K562 (cell line): ENCODE results near the gene WLS. TPM values are rescaled to one million over a fixed set of nuclear protein-coding genes. Genes with fewer than 3 reads are reported as not detected.
A peak's percentile ranks its signal among the peaks of the same experiment; 100 is the strongest.

ENCODE experiments used
- ATAC-seq: fragments of 200-7000 bp; cut with Tn5 transposase; 3 replicates; pipeline ENCODE4 v1.9.1; 2020; ENCODE audit warnings: moderate library complexity
- BruUV-seq: library from RNA; stranded (reverse); fragments of 400-500 nt; replicated peaks from 2 replicates; lab custom pipeline; 2021; lab: Mats Ljungman, UMichigan
- CTCF ChIA-PET: fragments of 300-600 bp; formaldehyde crosslinking; extraction: SDS; loops from one replicate; lab custom pipeline; 2021; ENCODE audit warnings: low intra/inter-chr PET ratio; lab: Yijun Ruan, JAX
- POLR2A ChIA-PET: fragments of 300-600, 350-650 bp; sonication (Branson Sonifier 250); formaldehyde crosslinking; extraction: SDS; loops from one replicate; lab custom pipeline; 2021; ENCODE audit warnings: antibody characterized with exemption, inconsistent platforms; lab: Yijun Ruan, JAX
- DNase-seq, 4 experiments: peaks; one replicate each; pipeline versions ENCODE4 v3.0.0 to v3.0.0-alpha.2; 2011 to 2018; ENCODE audit warnings: low spot score in 3 of 4, mixed read lengths in 3 of 4; ENCODE audit errors: extremely low read depth in 1 of 4
- FAIRE-seq: peaks from 2 replicates; lab custom pipeline; 2011; peaks lifted over from hg19 to GRCh38; lab: Jason Lieb, UNC
- H2AFZ ChIP-seq: 2 replicates; pipeline ENCODE4 v1.6.0; 2011; ENCODE audit warnings: low read depth, low read length, control low read depth, inconsistent platforms
- H3K27ac ChIP-seq: fragments of 200-600 bp; 3 replicates; pipeline ENCODE4 v1.8.0; 2011; ENCODE audit warnings: low read depth, mild to moderate bottlenecking, control low read depth, inconsistent platforms, low read length, moderate library complexity, mixed read lengths; ENCODE audit errors: extremely low read depth
- H3K27me3 ChIP-seq, 2 experiments: fragments of 300-600 bp in 1 of 2; 2 replicates in 1 of 2; 3 replicates in 1 of 2; pipeline versions ENCODE4 v1.6.0 to v1.8.0; 2011; ENCODE audit warnings: inconsistent platforms in 2 of 2, low read length in 2 of 2, mild to moderate bottlenecking in 1 of 2, mixed read lengths in 1 of 2, moderate library complexity in 1 of 2; ENCODE audit not compliant: control insufficient read depth in 2 of 2, insufficient read depth in 2 of 2
- H3K36me3 ChIP-seq: fragments of 300-600 bp; 3 replicates; pipeline ENCODE4 v1.8.0; 2011; ENCODE audit warnings: mild to moderate bottlenecking, low read length, inconsistent platforms; ENCODE audit not compliant: control insufficient read depth, insufficient read depth
- H3K4me1 ChIP-seq, 2 experiments: fragments of 200-600 bp in 1 of 2; replicated peaks in 1 of 2; 2 replicates in 1 of 2; 3 replicates in 1 of 2; pipeline versions ENCODE4 v1.5.1 to v1.8.0; 2011; ENCODE audit warnings: inconsistent platforms in 2 of 2, low read length in 2 of 2, mild to moderate bottlenecking in 1 of 2, mixed read lengths in 1 of 2, moderate library complexity in 1 of 2; ENCODE audit not compliant: control insufficient read depth in 2 of 2, insufficient read depth in 2 of 2
- H3K4me2 ChIP-seq: 2 replicates; pipeline ENCODE4 v1.6.1; 2011; ENCODE audit warnings: low read length, control low read depth, inconsistent platforms, mixed read lengths; ENCODE audit not compliant: insufficient read depth
- H3K4me3 ChIP-seq: fragments of 200-600 bp; sonication (generic), shearing (Covaris generic); 2 replicates; pipeline ENCODE4 v1.5.1; 2016; ENCODE audit warnings: control low read depth, inconsistent platforms
- H3K79me2 ChIP-seq: fragments of 200-600 bp; 3 replicates; pipeline ENCODE4 v1.8.0; 2011; ENCODE audit warnings: low read length, inconsistent platforms; ENCODE audit not compliant: control insufficient read depth, insufficient read depth
- H3K9ac ChIP-seq, 2 experiments: 2 replicates each; pipeline versions ENCODE4 v1.6.0 to v1.6.1; 2011; ENCODE audit warnings: low read depth in 2 of 2, low read length in 2 of 2, control low read depth in 1 of 2, inconsistent platforms in 1 of 2, mild to moderate bottlenecking in 1 of 2, mixed read lengths in 1 of 2; ENCODE audit not compliant: insufficient read depth in 1 of 2
- H3K9me1 ChIP-seq: one replicate; pipeline ENCODE4 v1.6.0; 2011; ENCODE audit warnings: inconsistent platforms, mild to moderate bottlenecking, low read length, moderate library complexity; ENCODE audit not compliant: control insufficient read depth, insufficient read depth
- H3K9me3 ChIP-seq: replicated peaks from 2 replicates; pipeline ENCODE4 v1.5.1; 2011; ENCODE audit warnings: low read depth, low read length, inconsistent platforms; ENCODE audit not compliant: control insufficient read depth, insufficient read depth
- H4K20me1 ChIP-seq: replicated peaks from 2 replicates; pipeline ENCODE4 v1.6.1; 2011; ENCODE audit warnings: low read length, inconsistent platforms, mixed read lengths; ENCODE audit not compliant: control insufficient read depth, insufficient read depth
- FOSL1 ChIP-seq: fragments of 200-800 bp; sonication (Bioruptor generic); conservative IDR thresholded peaks from 2 replicates; pipeline ENCODE4 v1.6.1; 2016; ENCODE audit warnings: missing genetic modification characterization, missing compliant biosample characterization
- KAT8 ChIP-seq: fragments of 450-650 bp; IDR thresholded peaks from 2 replicates; pipeline ENCODE4 v1.6.1; 2016; ENCODE audit warnings: low read depth, mild to moderate bottlenecking
- MAFG ChIP-seq: fragments of 450-650 bp; conservative IDR thresholded peaks from 2 replicates; pipeline ENCODE4 v1.6.1; 2016; ENCODE audit warnings: missing genetic modification characterization, missing compliant biosample characterization
- NCOR1 ChIP-seq: fragments of 450-650 bp; IDR thresholded peaks from 2 replicates; pipeline ENCODE4 v1.6.1; 2016; ENCODE audit warnings: mild to moderate bottlenecking, moderate library complexity
- TEAD1 ChIP-seq, 2 experiments: fragments of 450-650 bp in 1 of 2; sonication (generic) in 1 of 2; formaldehyde crosslinking; IDR thresholded peaks; 2 replicates each; pipeline versions ENCODE4 v1.4.0 to v1.8.0; 2020 to 2022; ENCODE audit warnings: mild to moderate bottlenecking in 2 of 2, missing genetic modification reagents in 1 of 2
- ZBTB8A ChIP-seq: fragments of 450-650 bp; IDR thresholded peaks from 2 replicates; pipeline ENCODE4 v1.6.1; 2018; ENCODE audit warnings: mild to moderate bottlenecking, moderate library complexity; ENCODE audit not compliant: partially characterized antibody
- WGBS: fragments of 100-300 bp; shearing (Covaris generic); methylation state at CpG from one replicate; pipeline ENCODE4 v1.1.6; 2016; ENCODE audit warnings: low coverage, mixed read lengths; ENCODE audit not compliant: insufficient coverage; ENCODE audit errors: missing lambda C conversion rate; 5-methylcytosine and 5-hydroxymethylcytosine counted together
- in situ Hi-C: fragments of 300-500 bp; cut with MboI; formaldehyde crosslinking; loops from 4 replicates; pipeline ENCODE4 v1.15.0; 2018; ENCODE audit warnings: inconsistent platforms, mixed read lengths
- intact Hi-C: fragments of 100-400 bp; cut with micrococcal nuclease; formaldehyde crosslinking; loops from 2 replicates; pipeline ENCODE4 v1.14.2; 2022
- polyA plus RNA-seq, 8 experiments: library from polyadenylated mRNA; depleted of rRNA in 4 of 8; stranded (reverse) in 5 of 8; unstranded in 3 of 8; fragments of >200 nt; fragmentation: Nextera tagmentation in 2 of 8; fragmentation: Illumina TruSeq in 1 of 8; extraction: Ambion mirVana in 2 of 8; extraction: Trizol in 1 of 8; gene quantifications; 2 replicates each; pipeline versions ENCODE4 v1.2.1 to v1.2.3, GENCODE V29; 2011 to 2014; ENCODE audit warnings: inconsistent platforms in 1 of 8, missing spikeins in 1 of 8
- total RNA-seq, 7 experiments: library from RNA; depleted of rRNA in 6 of 7; stranded (reverse); fragments of >200 nt in 6 of 7; fragmentation: Illumina TruSeq in 2 of 7; extraction: Trizol in 2 of 7; gene quantifications; 2 replicates each; pipeline versions ENCODE4 v1.2.1 to v1.2.3, GENCODE V29; 2011 to 2021; ENCODE audit warnings: low replicate concordance in 1 of 7
- TF ChIP-seq, protein P1 (sequence below): fragments of 200-800 bp; sonication (Bioruptor generic); IDR thresholded peaks from 2 replicates; pipeline ENCODE4 v1.6.1; 2017; ENCODE audit warnings: missing genetic modification characterization, missing compliant biosample characterization
- TF ChIP-seq, protein P2 (sequence below): fragments of 250-450 bp; sonication (Bioruptor Pico); IDR thresholded peaks from 2 replicates; pipeline ENCODE4 v1.5.0; 2020; ENCODE audit warnings: mild to moderate bottlenecking
- TF ChIP-seq, protein P3 (sequence below): sonication (generic); formaldehyde crosslinking; IDR thresholded peaks from 2 replicates; pipeline ENCODE4 v1.8.1; 2022; ENCODE audit warnings: missing genetic modification reagents
- TF ChIP-seq, protein P4 (sequence below): sonication (generic); formaldehyde crosslinking; IDR thresholded peaks from 2 replicates; pipeline ENCODE4 v1.5.0; 2020; ENCODE audit warnings: missing genetic modification reagents

WLS gene
- total and polyA plus RNA-seq, 9 of the 15 experiments (the other 6 are each of a cell fraction or from before 2014, with no cell fraction given): 0.47 TPM; not detected in 8

DNA sequence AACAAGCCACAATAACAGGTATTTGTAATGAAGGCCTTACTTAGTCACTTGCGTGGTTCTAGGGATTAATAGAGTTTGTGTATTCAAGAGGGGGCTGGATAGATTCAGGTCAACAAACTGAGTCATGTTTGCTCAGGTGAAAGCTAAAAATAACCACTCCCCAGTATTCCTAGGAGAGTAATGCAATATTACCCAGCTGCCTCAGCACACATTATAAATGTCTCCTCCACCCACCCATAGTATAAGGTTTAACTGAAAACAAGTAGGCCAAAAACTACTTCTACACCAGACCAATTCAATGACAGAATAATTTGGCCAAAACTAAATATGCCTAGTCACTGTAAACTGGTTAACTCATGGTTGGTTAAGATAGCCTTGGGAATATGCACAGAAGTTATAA is 34.4 kb downstream of the WLS start:
- FAIRE-seq (no peak), DNase-seq (no peak), ATAC-seq (no peak)
- H4K20me1 ChIP-seq: no peaks in the 10 kb centered on the region
- intact Hi-C loops (no loop called here), in situ Hi-C loops (no loop called here)
- no peak overlapping the region for H3K27ac ChIP-seq
- no peaks in the 10 kb centered on the region for H3K27me3 ChIP-seq
- H2AFZ ChIP-seq: no peak overlapping the region
- H3K79me2 ChIP-seq: no peaks in the 10 kb centered on the region
- no peaks in the 10 kb centered on the region for H3K4me1 ChIP-seq
- H3K9ac ChIP-seq: no peak overlapping the region
- 0% methylated on average over 1 of the region's 1 CpG for WGBS
- no peaks in the 10 kb centered on the region for H3K9me3 ChIP-seq
- no peak overlapping the region for H3K4me2 ChIP-seq
- BruUV-seq: no TSS peak
- ChIA-PET POLR2A (no interaction called here), CTCF (no interaction called here)
- no peaks in the 10 kb centered on the region for H3K36me3 ChIP-seq
- H3K4me3 ChIP-seq: no peak overlapping the region
- TF ChIP-seq KAT8 (no peak), MAFG (tag) (0 out of 2 replicates have a peak, but pooled peaks have one; percentile 22), TEAD1 (CRISPR knock-in tag; IDR thresholded peaks at IDR 0.05) (no peak), FOSL1 (no peak)
- H3K9me1 ChIP-seq: no peaks in the 10 kb centered on the region

DNA sequence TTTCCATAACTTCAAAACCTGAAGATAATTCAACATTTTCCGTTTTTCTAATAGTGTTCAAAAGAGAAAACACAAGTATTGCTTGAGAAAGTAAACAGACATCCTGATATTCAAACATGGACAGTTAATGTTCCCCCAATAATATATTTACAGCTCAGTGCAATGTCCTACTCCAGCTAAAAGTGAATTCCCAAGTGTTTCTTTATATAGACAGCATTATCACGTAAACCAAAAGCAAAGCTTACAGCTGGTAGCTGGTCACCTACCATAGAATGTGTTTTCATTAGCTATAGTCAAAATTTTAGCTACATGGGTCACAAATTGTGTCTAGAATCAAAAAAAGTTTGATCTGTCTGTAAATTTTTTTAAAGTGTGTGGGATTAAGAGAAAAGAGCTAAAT is 34.9 kb downstream of the WLS start:
- H4K20me1 ChIP-seq: no peaks in the 10 kb centered on the region
- H3K4me2 ChIP-seq: no peak overlapping the region
- H3K9me3 ChIP-seq: no peaks in the 10 kb centered on the region
- ChIA-PET CTCF (no interaction called here), POLR2A (no interaction called here)
- no peak for DNase-seq
- in situ Hi-C loops (no loop called here), intact Hi-C loops (no loop called here)
- H3K27ac ChIP-seq: no peak overlapping the region
- BruUV-seq: no TSS peak
- FAIRE-seq: no peak
- no peak for ATAC-seq
- no peak overlapping the region for H3K4me3 ChIP-seq
- H3K4me1 ChIP-seq: no peaks in the 10 kb centered on the region
- 0% methylated on average over 2 of the region's 2 CpGs for WGBS
- H2AFZ ChIP-seq: no peak overlapping the region
- no peaks in the 10 kb centered on the region for H3K79me2 ChIP-seq
- H3K36me3 ChIP-seq: no peaks in the 10 kb centered on the region
- H3K9me1 ChIP-seq: no peaks in the 10 kb centered on the region
- no peaks in the 10 kb centered on the region for H3K27me3 ChIP-seq
- H3K9ac ChIP-seq: no peak overlapping the region
- TF ChIP-seq, protein P1, sequence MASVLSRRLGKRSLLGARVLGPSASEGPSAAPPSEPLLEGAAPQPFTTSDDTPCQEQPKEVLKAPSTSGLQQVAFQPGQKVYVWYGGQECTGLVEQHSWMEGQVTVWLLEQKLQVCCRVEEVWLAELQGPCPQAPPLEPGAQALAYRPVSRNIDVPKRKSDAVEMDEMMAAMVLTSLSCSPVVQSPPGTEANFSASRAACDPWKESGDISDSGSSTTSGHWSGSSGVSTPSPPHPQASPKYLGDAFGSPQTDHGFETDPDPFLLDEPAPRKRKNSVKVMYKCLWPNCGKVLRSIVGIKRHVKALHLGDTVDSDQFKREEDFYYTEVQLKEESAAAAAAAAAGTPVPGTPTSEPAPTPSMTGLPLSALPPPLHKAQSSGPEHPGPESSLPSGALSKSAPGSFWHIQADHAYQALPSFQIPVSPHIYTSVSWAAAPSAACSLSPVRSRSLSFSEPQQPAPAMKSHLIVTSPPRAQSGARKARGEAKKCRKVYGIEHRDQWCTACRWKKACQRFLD: no peak
- TF ChIP-seq, protein P2, sequence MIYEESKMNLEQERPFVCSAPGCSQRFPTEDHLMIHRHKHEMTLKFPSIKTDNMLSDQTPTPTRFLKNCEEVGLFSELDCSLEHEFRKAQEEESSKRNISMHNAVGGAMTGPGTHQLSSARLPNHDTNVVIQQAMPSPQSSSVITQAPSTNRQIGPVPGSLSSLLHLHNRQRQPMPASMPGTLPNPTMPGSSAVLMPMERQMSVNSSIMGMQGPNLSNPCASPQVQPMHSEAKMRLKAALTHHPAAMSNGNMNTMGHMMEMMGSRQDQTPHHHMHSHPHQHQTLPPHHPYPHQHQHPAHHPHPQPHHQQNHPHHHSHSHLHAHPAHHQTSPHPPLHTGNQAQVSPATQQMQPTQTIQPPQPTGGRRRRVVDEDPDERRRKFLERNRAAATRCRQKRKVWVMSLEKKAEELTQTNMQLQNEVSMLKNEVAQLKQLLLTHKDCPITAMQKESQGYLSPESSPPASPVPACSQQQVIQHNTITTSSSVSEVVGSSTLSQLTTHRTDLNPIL (CRISPR knock-in tag): no peak
- TF ChIP-seq NCOR1 (no peak), ZBTB8A (no peak)
- TF ChIP-seq, protein P3, sequence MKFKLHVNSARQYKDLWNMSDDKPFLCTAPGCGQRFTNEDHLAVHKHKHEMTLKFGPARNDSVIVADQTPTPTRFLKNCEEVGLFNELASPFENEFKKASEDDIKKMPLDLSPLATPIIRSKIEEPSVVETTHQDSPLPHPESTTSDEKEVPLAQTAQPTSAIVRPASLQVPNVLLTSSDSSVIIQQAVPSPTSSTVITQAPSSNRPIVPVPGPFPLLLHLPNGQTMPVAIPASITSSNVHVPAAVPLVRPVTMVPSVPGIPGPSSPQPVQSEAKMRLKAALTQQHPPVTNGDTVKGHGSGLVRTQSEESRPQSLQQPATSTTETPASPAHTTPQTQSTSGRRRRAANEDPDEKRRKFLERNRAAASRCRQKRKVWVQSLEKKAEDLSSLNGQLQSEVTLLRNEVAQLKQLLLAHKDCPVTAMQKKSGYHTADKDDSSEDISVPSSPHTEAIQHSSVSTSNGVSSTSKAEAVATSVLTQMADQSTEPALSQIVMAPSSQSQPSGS (CRISPR knock-in tag): no peak
- TF ChIP-seq, protein P4, sequence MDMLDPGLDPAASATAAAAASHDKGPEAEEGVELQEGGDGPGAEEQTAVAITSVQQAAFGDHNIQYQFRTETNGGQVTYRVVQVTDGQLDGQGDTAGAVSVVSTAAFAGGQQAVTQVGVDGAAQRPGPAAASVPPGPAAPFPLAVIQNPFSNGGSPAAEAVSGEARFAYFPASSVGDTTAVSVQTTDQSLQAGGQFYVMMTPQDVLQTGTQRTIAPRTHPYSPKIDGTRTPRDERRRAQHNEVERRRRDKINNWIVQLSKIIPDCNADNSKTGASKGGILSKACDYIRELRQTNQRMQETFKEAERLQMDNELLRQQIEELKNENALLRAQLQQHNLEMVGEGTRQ (CRISPR knock-in tag): no peak
